Lower leg skin (tissue), 4 donors: ENCODE measurements around the gene LSM14B. TPM values are rescaled to one million over a fixed set of nuclear protein-coding genes. Genes with fewer than 3 reads are reported as not detected.

Experiments used
- DNase-seq, 2 donors: peaks; one replicate each; pipeline ENCODE4 v3.0.0-alpha.2; 2019; ENCODE audit warnings: low spot score in 2 of 2
- H3K4me3 ChIP-seq: fragments of 200-600 bp; sonication (generic); 2 replicates; pipeline ENCODE4 v1.5.1; 2017; ENCODE audit warnings: mild to moderate bottlenecking, low read depth; ENCODE audit not compliant: poor library complexity, severe bottlenecking
- CTCF ChIP-seq, 3 donors: fragments of 450-650 bp; IDR thresholded peaks; one replicate each; pipeline ENCODE4 v1.5.1; 2016; ENCODE audit warnings: antibody characterized with exemption in 3 of 3, mild to moderate bottlenecking in 3 of 3, moderate library complexity in 2 of 3
- POLR2A ChIP-seq, 2 donors: fragments of 450-650 bp; IDR thresholded peaks; one replicate each; pipeline ENCODE4 v1.6.1; 2016 to 2017; ENCODE audit warnings: antibody characterized with exemption in 2 of 2, mild to moderate bottlenecking in 1 of 2, moderate library complexity in 1 of 2
- WGBS, 2 donors: methylation state at CpG; one replicate each; pipeline ENCODE4 v1.1.5; 2018; 5-methylcytosine and 5-hydroxymethylcytosine counted together
- intact Hi-C: fragments of 100-400 bp; cut with DNase I; formaldehyde crosslinking; loops from one replicate; pipeline ENCODE4 v1.15.0; 2023; ENCODE audit warnings: low total_unique reads
- total RNA-seq, 4 donors: library from RNA; depleted of rRNA; stranded (reverse); fragments of >200 nt; gene quantifications; one replicate each; pipeline ENCODE4 v1.1.0, GENCODE V29; 2016

Gene LSM14B
- total RNA-seq, 4 donors from 2014 or later = 44.9 to 60.3 (median 49.9) TPM

DNA sequence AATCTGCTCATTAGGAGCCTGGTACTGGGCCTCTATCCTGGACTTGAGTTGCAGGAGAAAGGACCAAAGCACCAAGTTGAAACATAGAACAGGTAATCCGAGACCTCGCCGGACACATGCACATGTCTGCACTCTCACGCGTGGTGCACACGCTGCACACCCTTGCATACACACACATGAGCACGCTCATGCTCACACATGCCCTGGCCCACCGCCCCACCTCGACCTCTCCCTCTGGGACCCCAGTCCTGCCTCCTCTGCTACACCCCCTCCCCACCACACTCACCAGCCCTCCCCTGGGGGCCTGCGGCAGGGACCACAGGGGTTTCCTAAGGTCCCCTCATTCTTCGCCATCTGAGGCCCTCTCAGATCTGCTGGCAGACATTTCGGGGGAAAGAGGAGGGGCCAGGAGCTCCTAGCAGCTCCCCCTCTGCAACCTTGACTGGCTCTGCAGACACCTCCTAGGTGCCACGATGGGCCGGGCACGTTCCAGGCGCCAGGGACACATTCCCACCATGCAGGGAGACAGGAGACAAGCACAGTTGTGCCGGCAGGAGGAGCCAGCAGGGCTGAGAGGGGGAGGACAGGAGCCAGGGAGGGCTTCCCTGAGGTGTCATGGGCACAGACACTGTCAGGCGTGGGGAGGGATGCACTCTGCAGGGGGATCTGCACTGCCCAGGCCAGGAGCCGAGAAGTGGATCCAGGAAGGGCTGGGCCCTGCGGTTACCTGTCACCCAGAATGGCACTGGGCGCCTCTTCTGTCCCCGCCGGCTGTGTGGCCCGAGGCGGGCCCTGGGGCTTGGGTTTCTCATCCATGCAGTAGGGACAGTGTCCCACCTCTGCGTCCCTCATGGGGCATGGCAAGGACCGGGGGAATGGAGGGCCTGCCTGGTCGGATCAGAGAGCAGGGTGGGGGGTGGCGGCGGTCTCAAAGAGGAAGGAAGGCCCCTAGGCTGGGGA, 25.6 kb upstream of the LSM14B start:
- no peak overlapping the region for H3K4me3 ChIP-seq
- DNase-seq = no peak
- 87 to 88% methylated on average over 29 to 30 of the region's 30 CpGs for WGBS, 2 donors
- intact Hi-C loops = no loop called here
- TF ChIP-seq POLR2A (IDR thresholded peaks at IDR 0.05) = no peak
- TF ChIP-seq CTCF (IDR thresholded peaks at IDR 0.05) = no peak

DNA sequence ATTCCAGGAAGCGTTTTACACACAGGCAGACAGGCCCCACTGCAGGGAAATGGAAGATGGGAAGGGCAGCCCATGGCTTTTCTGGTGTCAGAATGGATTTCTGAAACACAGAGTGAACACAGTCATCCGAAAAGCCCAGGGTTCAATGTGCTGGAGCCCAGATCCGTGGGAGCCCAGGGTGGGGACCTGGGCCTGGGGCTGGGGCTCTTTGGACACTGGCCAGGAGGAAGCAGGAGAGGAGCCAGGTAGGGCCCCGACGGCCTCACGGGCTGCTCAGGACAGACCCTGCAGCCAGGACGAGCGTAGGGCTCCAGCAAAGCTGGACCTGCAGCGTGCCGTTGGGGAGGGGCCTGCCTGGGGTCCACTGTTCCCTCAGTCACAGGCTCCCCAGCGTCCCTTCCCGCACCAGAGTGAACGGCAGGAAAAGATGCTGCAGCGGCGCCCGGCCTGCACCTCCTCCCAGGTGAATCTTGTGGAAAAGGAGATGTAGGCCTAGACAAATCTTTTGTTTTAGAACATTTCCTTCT, 24.3 kb upstream of the LSM14B start:
- no peak for DNase-seq
- intact Hi-C loops = no loop called here
- WGBS, 2 donors = 59 to 67% methylated on average over 12 to 16 of the region's 16 CpGs
- no peak for TF ChIP-seq POLR2A (IDR thresholded peaks at IDR 0.05)
- no peak overlapping the region for H3K4me3 ChIP-seq

DNA sequence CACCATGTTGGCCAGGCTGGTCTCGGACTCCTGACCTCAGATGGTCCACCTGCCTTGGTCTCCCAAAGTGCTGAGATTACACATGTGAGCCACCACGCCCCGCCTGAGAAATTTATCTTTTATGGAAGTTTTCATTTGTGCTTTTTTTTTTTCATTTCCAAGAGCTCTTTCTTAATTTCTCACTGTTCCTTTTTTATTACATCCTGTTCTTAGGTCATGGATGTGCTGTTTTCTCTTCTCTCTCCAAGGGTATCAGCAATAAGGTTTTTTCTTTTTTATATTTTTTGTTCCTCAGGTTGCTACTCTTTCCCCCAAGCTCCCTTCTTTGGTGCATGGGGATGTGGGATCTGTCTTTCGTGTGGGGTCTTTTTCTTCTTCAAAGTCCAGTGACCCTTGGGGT, 21.2 kb upstream of the LSM14B start:
- DNase-seq = no peak
- intact Hi-C loops = no loop called here
- 88 to 92% methylated on average over 4 of the region's 4 CpGs for WGBS, 2 donors
- no peak for TF ChIP-seq CTCF (IDR thresholded peaks at IDR 0.05)
- no peak for TF ChIP-seq POLR2A (IDR thresholded peaks at IDR 0.05)
- H3K4me3 ChIP-seq = no peak overlapping the region

DNA sequence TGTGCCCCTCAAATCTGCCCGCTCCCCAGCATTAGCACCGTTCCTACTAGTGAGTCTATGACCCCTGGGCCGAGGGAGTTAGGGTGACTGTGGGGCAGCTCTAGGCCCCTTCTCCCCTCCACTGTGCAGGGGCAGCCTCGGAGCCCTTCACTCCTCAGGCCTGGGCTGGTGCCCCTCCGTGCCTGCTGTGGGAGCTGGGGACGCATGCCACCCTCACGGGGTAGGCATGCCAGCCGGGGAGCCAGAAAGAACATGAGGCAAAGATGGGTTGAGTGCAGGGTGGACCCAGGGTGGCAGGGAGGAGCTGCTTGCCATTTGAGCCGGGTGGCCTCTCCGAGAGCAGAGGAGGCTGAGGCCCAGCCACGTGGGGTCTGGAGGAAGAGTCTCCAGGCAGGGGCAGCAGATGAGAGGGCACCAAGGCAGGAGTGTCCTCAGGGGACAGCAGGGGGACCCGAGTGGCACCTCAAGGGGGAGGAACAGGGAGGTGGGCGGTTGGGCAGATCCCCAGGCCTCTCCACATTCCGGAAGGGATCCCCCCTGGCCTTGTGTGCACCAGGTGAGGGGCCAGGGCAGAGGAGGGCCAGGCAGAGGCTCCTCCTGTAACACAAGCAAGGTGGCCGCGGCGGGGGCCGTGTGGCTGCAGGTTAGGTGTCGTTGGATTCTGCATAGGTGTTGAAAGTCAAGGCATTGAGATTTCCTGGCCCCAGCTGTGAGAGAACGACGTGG, 18.6 kb upstream of the LSM14B start:
- TF ChIP-seq CTCF (IDR thresholded peaks at IDR 0.05) (no peak), POLR2A (IDR thresholded peaks at IDR 0.05) (no peak)
- H3K4me3 ChIP-seq = no peak overlapping the region
- intact Hi-C loops = no loop called here
- WGBS, 2 donors = 71% methylated on average over 20 to 21 of the region's 21 CpGs
- DNase-seq = no peak

DNA sequence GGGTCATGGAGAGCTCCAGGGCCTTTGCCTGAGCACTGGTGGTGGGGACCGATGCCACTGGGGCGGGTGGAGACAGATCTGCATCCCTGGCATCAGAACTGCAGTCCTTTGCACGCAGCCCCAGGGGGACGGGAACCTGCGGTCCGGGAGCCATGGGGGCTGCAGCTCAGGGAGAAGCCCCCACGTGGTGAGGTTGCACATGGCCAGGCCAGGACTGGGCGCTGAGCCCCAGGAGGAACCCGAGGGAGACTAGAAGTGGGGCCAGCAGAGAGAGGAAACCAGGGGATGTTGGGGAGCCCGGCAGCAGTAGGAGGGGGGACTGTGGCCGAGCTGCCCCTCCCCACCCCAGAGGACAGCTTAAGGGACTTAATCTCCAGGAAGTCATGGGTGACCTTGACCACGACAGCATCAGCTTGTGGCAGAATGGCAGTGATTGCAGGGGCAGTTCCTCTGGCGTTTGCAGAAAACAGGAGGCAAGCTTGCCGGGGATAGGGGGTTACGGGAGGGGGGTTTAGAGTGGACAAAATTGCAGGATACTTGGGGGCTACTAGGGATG, 18.0 kb upstream of the LSM14B start:
- TF ChIP-seq CTCF (IDR thresholded peaks at IDR 0.05) = no peak
- no peak for TF ChIP-seq POLR2A (IDR thresholded peaks at IDR 0.05)
- H3K4me3 ChIP-seq = no peak overlapping the region
- intact Hi-C loops = no loop called here
- WGBS, 2 donors = 54 to 55% methylated on average over 15 of the region's 15 CpGs
- no peak for DNase-seq
